Heart left ventricle (tissue), 13 donors: ENCODE results near the gene SERTAD4.

Source experiments
- CTCF ChIP-seq, 12 donors: fragments of 200-600 bp; sonication (generic) in 4 of 12; IDR thresholded peaks; one replicate each; pipeline versions ENCODE4 v1.5.0 to v1.8.0; 2018 to 2022; ENCODE audit warnings: antibody characterized with exemption in 12 of 12, mild to moderate bottlenecking in 5 of 12
- POLR2A ChIP-seq, 2 donors: fragments of 450-650 bp; IDR thresholded peaks; one replicate each; pipeline ENCODE4 v1.6.1; 2017; ENCODE audit warnings: antibody characterized with exemption in 2 of 2, mild to moderate bottlenecking in 2 of 2, moderate library complexity in 2 of 2
- donor health status: ischemic (EF 13 %, LVEDD 7.1; RV severe dilation, severe dysfunction).
- donor health status: DM: no; HTN: yes; CAD: no.
- donor health status: DM: no; HTN: no; CAD: no.
- donor health status: ischemic (EF 25% LVEDD 6.9; RV normal size, moderate dysfunction).
- donor health status: ischemic (EF 25% LVEDD 5.7; RV mildly dilated, moderate dysfunction).
- donor health status: ischemic (EF 35%, LVEDD 5.7; RV mildly dilated, moderate dysfunction).
- donor health status: nonischemic (EF 11% LVEDD 7.7; RV severe dilation, severe dysfunction).
- donor health status: DM: yes; HTN: yes; CAD: no.
- donor health status: PGD.
- donor health status: ischemic (EF 29% LVEDD 5.4; RV normal size, mild dysfunction).
- donor health status: nonischemic (EF 23%, LVEDD 6.1; RV moderate dilation, normal function).

GRCh38 chr1:210213335-210213734 lies 19.3 kb upstream of the SERTAD4 start:
- TF ChIP-seq CTCF (IDR thresholded peaks at IDR 0.05) (no peak), POLR2A (IDR thresholded peaks at IDR 0.05) (no peak)
